Measurements from ENCODE around the gene AFF3.

Gene AFF3

GRCh38 chr2:99864561-99865553, 277.5 kb downstream of the AFF3 start:
- Histone ChIP-seq H3K4me1 (ENCODE audit: control insufficient read depth in 1 of 2, insufficient read depth in 1 of 2, low read depth in 1 of 2, low read length in 1 of 2) (no peaks in the 10 kb centered on the region), H3K9me3 (no peaks in the 10 kb centered on the region), H3K27me3 (peaks cover 24% of the 10 kb centered on the region), H3K27ac (no peak overlapping the region), H3K36me3 (no peaks in the 10 kb centered on the region), H3K4me3 (ENCODE audit: low read depth in 1 of 2, low read length in 1 of 2) (no peak overlapping the region)
- TF ChIP-seq CTCF (IDR thresholded peaks at IDR 0.05) = no peak

- no peaks in the 10 kb centered on the region for H3K36me3 ChIP-seq
- TF ChIP-seq CTCF (IDR thresholded peaks at IDR 0.05) = no peak
- no peaks in the 10 kb centered on the region for H3K9me3 ChIP-seq
- no peaks in the 10 kb centered on the region for H3K4me1 ChIP-seq (ENCODE audit: control insufficient read depth in 1 of 2, insufficient read depth in 1 of 2, low read depth in 1 of 2, low read length in 1 of 2)
- no peak overlapping the region for H3K27ac ChIP-seq
- H3K4me3 ChIP-seq (ENCODE audit: low read depth in 1 of 2, low read length in 1 of 2) = no peak overlapping the region
- peaks cover 24% of the 10 kb centered on the region for H3K27me3 ChIP-seq
Measured at GRCh38 chr2:99863903-99864270, 278.5 kb downstream of the AFF3 start.

- Histone ChIP-seq H3K36me3 (no peaks in the 10 kb centered on the region), H3K4me1 (ENCODE audit: control insufficient read depth in 1 of 2, insufficient read depth in 1 of 2, low read depth in 1 of 2, low read length in 1 of 2) (no peaks in the 10 kb centered on the region), H3K9me3 (no peaks in the 10 kb centered on the region), H3K4me3 (ENCODE audit: low read depth in 1 of 2, low read length in 1 of 2) (no peak overlapping the region), H3K27me3 (peaks cover 24% of the 10 kb centered on the region), H3K27ac (no peak overlapping the region)
- TF ChIP-seq CTCF (IDR thresholded peaks at IDR 0.05) = no peak
Measured at GRCh38 chr2:99863236-99863902, 279.0 kb downstream of the AFF3 start.

GRCh38 chr2:99862566-99862965, 279.8 kb downstream of the AFF3 start:
- TF ChIP-seq CTCF (IDR thresholded peaks at IDR 0.05) = no peak
- Histone ChIP-seq H3K36me3 (no peaks in the 10 kb centered on the region), H3K4me1 (ENCODE audit: control insufficient read depth in 1 of 2, insufficient read depth in 1 of 2, low read depth in 1 of 2, low read length in 1 of 2) (no peaks in the 10 kb centered on the region), H3K27me3 (peaks cover 24% of the 10 kb centered on the region), H3K4me3 (ENCODE audit: low read depth in 1 of 2, low read length in 1 of 2) (no peak overlapping the region), H3K27ac (no peak overlapping the region), H3K9me3 (no peaks in the 10 kb centered on the region)

GRCh38 chr2:99861376-99861760, 281.0 kb downstream of the AFF3 start:
- Histone ChIP-seq H3K4me3 (ENCODE audit: low read depth in 1 of 2, low read length in 1 of 2) (no peak overlapping the region), H3K27me3 (peaks cover 24% of the 10 kb centered on the region), H3K9me3 (no peaks in the 10 kb centered on the region), H3K27ac (no peak overlapping the region), H3K4me1 (ENCODE audit: control insufficient read depth in 1 of 2, insufficient read depth in 1 of 2, low read depth in 1 of 2, low read length in 1 of 2) (no peaks in the 10 kb centered on the region), H3K36me3 (no peaks in the 10 kb centered on the region)
- TF ChIP-seq CTCF (IDR thresholded peaks at IDR 0.05) = no peak
